Ovary (tissue), 9 donors: Measurements from ENCODE around the gene PRKD1. TPM values are rescaled to one million over a fixed set of nuclear protein-coding genes. Genes with fewer than 3 reads are reported as not detected.

ENCODE experiments used
- DNase-seq, 5 donors: peaks; one replicate each; pipeline ENCODE4 v3.0.0-alpha.2; 2019 to 2020
- H3K27ac ChIP-seq, 2 donors: fragments of 200-600 bp; one replicate each; pipeline versions ENCODE4 v1.5.1 to v1.8.0; 2019 to 2022
- H3K27me3 ChIP-seq: fragments of 200-600 bp; one replicate; pipeline ENCODE4 v1.8.0; 2022
- H3K36me3 ChIP-seq: fragments of 200-600 bp; sonication (generic); one replicate; pipeline ENCODE4 v1.5.1; 2019
- H3K4me1 ChIP-seq: one replicate; pipeline ENCODE4 v1.8.1; 2013; ENCODE audit warnings: mild to moderate bottlenecking, moderate library complexity; ENCODE audit not compliant: insufficient read depth
- H3K4me3 ChIP-seq: fragments of 200-600 bp; sonication (generic); one replicate; pipeline ENCODE4 v1.5.1; 2017
- H3K9me3 ChIP-seq, 2 donors: fragments of 200-600 bp in 1 of 2; sonication (generic) in 1 of 2; one replicate each; pipeline versions ENCODE4 v1.5.1 to v1.8.1; 2013 to 2019; ENCODE audit warnings: mild to moderate bottlenecking in 1 of 2, moderate library complexity in 1 of 2
- EP300 ChIP-seq: sonication (generic); formaldehyde crosslinking; IDR thresholded peaks from one replicate; pipeline ENCODE4 v1.6.1; 2017; ENCODE audit warnings: antibody characterized with exemption
- POLR2A ChIP-seq: fragments of 450-650 bp; IDR thresholded peaks from one replicate; pipeline ENCODE4 v1.6.1; 2017; ENCODE audit warnings: antibody characterized with exemption, mild to moderate bottlenecking, moderate library complexity
- WGBS, 3 donors: extraction: QIAGEN DNeasy Blood & Tissue Kit in 1 of 3; methylation state at CpG; one replicate each; pipeline versions ENCODE4 v1.1.5 to v1.1.7; 2013 to 2017; 5-methylcytosine and 5-hydroxymethylcytosine counted together
- intact Hi-C, 4 donors: fragments of 100-400 bp; cut with DNase I; formaldehyde crosslinking; loops; one replicate each; pipeline versions ENCODE4 v1.11.0 to v1.15.1; 2022 to 2023
- polyA plus RNA-seq, 2 donors: library from polyadenylated mRNA; stranded (reverse); fragments of 200-250 nt in 1 of 2; fragments of 350-450 nt in 1 of 2; fragmentation: Illumina TruSeq in 1 of 2; extraction: RNeasy Lipid Tissue Mini Kit (QIAGEN cat#74804) in 1 of 2; gene quantifications; one replicate each; pipeline ENCODE4 v1.2.3, GENCODE V29; 2013 to 2014
- total RNA-seq, 7 donors: library from RNA; depleted of rRNA in 2 of 7; stranded (reverse); fragments of >200 nt in 2 of 7; fragmentation: NEBNext Ultra II Directional in 3 of 7; extraction: Animal tissue kit (Norgen Biotek cat#: 25700) in 3 of 7; gene quantifications; one replicate each; pipeline versions ENCODE4 v1.1.0 to v1.2.4, GENCODE V29; 2016 to 2023
- TF ChIP-seq, protein P1 (sequence below), 3 donors: fragments of 450-650 bp in 2 of 3; fragments of 200-600 bp in 1 of 3; IDR thresholded peaks; one replicate each; pipeline versions ENCODE4 v1.5.1 to v1.8.0; 2016 to 2022; ENCODE audit warnings: antibody characterized with exemption in 3 of 3, mild to moderate bottlenecking in 1 of 3
- donor health status: DM: no; HTN: no; CAD: no; lungs with moderate emphysema.
- donor health status: DM: no; HTN: no; CAD: no.
- donor health status: Bipolar disorder and iron deficiency.
- donor health status: DM: yes; HTN: yes; CAD: no.
- donor health status: DM: no; HTN: no; CAD: no.
- donor health status: DM: yes; HTN: yes; CAD: no.

The PRKD1 gene
- total and polyA plus RNA-seq, 9 donors, result 7.7 to 39.9 (median 21.6) TPM

DNA sequence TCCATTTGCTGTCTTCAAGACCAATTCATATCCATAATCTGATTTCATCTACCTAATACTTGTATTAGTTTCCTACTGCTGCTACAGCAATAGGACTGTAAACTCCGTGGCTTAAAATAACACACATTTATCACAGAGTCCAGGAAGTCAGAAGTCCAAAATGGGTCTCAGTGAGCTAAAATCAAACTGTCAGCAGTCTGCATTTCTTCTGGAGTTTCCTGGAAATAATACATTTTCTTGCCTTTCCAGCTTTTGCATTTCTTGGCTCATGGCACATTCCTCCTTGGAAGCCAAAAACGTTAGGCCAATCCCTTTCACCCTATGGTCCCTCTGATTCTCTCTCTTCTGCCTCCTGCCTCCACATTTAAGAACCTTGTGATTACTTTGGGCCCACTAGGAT lies 239.8 kb downstream of the PRKD1 start:
- H3K4me1 ChIP-seq, result peaks cover 4% of the 10 kb centered on the region
- peak overlapping the region in 1 of 2 donors; percentile 53 for H3K27ac ChIP-seq
- WGBS, 3 donors, result 15 to 30% (median 29%) methylated on average over 2 of the region's 2 CpGs
- H3K27me3 ChIP-seq, result no peaks in the 10 kb centered on the region
- H3K9me3 ChIP-seq, result no peaks in the 10 kb centered on the region
- intact Hi-C loops, result no loop called here
- H3K4me3 ChIP-seq, result no peak overlapping the region
- no peaks in the 10 kb centered on the region for H3K36me3 ChIP-seq
- no peak for DNase-seq
- TF ChIP-seq, protein P1, sequence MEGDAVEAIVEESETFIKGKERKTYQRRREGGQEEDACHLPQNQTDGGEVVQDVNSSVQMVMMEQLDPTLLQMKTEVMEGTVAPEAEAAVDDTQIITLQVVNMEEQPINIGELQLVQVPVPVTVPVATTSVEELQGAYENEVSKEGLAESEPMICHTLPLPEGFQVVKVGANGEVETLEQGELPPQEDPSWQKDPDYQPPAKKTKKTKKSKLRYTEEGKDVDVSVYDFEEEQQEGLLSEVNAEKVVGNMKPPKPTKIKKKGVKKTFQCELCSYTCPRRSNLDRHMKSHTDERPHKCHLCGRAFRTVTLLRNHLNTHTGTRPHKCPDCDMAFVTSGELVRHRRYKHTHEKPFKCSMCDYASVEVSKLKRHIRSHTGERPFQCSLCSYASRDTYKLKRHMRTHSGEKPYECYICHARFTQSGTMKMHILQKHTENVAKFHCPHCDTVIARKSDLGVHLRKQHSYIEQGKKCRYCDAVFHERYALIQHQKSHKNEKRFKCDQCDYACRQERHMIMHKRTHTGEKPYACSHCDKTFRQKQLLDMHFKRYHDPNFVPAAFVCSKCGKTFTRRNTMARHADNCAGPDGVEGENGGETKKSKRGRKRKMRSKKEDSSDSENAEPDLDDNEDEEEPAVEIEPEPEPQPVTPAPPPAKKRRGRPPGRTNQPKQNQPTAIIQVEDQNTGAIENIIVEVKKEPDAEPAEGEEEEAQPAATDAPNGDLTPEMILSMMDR (IDR thresholded peaks at IDR 0.05), result no peak
- TF ChIP-seq EP300 (no peak), POLR2A (no peak)

DNA sequence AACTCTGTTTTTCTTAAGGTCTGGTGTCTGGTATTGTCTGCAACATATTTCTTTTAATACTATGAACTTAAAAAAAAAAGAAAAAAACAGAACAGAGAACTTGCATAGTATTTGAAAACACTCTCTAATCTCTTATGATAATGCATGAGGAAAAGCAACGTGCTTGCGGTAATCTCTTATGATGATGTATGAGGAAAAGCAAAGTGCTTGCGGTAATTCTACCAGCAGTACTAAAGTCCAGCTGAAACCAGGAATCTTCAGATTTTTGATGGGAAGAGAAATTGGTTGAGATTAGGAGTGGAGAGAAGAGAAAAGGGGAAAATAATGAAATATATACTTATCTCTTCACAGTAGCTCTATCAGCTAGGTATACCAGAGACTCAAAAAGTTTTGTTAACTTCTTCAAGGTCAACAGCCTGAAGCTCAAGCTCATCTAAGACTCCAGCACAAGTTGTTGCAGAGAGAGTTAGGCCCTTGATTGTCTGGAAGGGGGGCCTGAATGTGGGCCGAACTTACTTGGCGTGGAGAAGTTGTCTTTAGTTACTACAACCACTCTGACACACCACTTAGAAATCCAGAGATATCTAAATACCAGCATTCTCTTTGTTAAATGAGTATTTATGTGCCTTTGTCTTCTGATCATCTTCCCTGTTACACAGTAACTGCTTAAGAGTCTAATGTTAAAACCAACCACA lies 240.4 kb downstream of the PRKD1 start:
- Histone ChIP-seq H3K4me1 (peaks cover 4% of the 10 kb centered on the region), H3K9me3 (no peaks in the 10 kb centered on the region), H3K4me3 (no peak overlapping the region), H3K36me3 (no peaks in the 10 kb centered on the region), H3K27ac (peak overlapping the region in 1 of 2 donors; percentile 53), H3K27me3 (no peaks in the 10 kb centered on the region)
- peak in 1 of 5 donors; percentile 35 for DNase-seq
- intact Hi-C loops, result no loop called here
- WGBS, 3 donors, result 25 to 43% (median 30%) methylated on average over 5 of the region's 5 CpGs
- TF ChIP-seq POLR2A, result no peak

DNA sequence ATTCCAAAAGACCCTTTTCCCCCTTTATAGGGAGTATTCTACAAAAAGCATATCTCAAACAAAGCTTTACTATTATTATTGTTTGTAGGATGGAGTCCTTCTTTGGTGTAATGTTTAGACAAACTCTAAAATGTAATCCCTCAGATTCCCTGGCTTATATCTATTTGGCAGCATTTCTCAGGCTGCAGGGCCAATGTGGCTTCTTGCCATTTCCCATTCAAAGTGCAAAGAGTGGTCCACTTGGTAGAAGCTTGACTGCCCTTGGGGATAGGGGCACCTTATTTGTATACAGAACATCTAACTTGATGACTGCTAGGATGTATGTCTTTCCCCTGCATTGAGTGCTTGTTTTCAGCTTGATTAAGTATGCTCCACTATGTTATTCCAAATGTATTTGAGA lies 242.7 kb downstream of the PRKD1 start:
- Histone ChIP-seq H3K36me3 (no peaks in the 10 kb centered on the region), H3K27ac (no peak overlapping the region), H3K4me1 (peaks cover 4% of the 10 kb centered on the region), H3K4me3 (no peak overlapping the region), H3K9me3 (no peaks in the 10 kb centered on the region), H3K27me3 (no peaks in the 10 kb centered on the region)
- intact Hi-C loops, result no loop called here
- TF ChIP-seq, protein P1 (IDR thresholded peaks at IDR 0.05), result no peak
- TF ChIP-seq EP300 (no peak), POLR2A (no peak)
- peak in 2 of 5 donors; percentile 14 to 36 for DNase-seq

DNA sequence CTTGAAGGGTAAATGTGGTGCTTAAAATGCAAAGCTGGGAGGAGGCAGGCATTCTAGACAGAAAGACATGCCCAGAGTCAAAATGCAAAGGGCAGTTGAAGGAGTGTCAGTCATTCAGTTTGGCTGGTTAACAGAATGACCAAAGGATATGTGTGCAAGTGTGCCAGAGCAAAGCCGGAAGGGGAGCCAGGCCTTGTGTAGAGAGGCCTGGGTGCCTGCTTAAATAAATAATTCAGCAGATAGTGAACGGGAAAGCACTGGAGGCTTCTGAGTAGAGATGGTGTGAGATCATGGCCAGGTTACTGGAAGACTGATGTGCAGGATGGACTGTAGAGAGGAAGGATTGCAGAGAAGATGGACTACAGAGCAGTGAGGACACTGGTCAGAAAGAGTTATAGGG lies 244.9 kb downstream of the PRKD1 start:
- Histone ChIP-seq H3K9me3 (no peaks in the 10 kb centered on the region), H3K4me3 (no peak overlapping the region), H3K4me1 (peaks cover 4% of the 10 kb centered on the region), H3K27me3 (no peaks in the 10 kb centered on the region), H3K36me3 (no peaks in the 10 kb centered on the region), H3K27ac (no peak overlapping the region)
- intact Hi-C loops, result no loop called here
- 89 to 94% (median 90%) methylated on average over 2 of the region's 2 CpGs for WGBS, 3 donors
- no peak for DNase-seq
- TF ChIP-seq, protein P1 (IDR thresholded peaks at IDR 0.05), result no peak
- TF ChIP-seq POLR2A (no peak), EP300 (no peak)

DNA sequence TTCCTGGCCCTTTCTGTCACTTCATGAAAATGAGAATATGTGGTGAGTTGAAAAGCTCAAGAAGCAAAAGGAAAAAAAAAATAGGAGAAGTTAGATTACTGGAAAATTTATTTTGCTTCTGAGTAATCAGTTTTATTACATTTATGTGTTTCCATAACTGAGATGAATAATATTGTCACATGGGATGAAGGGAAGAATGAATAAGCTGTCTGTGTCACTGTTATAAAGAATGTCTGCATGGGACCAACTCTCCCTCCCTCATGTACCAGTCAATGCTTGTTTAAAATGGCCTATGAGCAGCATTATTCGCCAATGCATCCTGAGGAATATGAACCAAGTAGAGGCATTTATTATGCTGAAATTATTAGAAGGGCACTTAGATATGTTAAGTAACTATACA lies 246.3 kb downstream of the PRKD1 start:
- no peak for DNase-seq
- intact Hi-C loops, result no loop called here
- TF ChIP-seq EP300, result no peak
- TF ChIP-seq, protein P1 (IDR thresholded peaks at IDR 0.05), result no peak
- no peaks in the 10 kb centered on the region for H3K9me3 ChIP-seq
- no peak overlapping the region for H3K4me3 ChIP-seq
- H3K27me3 ChIP-seq, result no peaks in the 10 kb centered on the region
- WGBS, 3 donors, result 88 to 95% (median 94%) methylated on average over 1 of the region's 1 CpG
- no peak overlapping the region for H3K27ac ChIP-seq
- no peaks in the 10 kb centered on the region for H3K36me3 ChIP-seq
- H3K4me1 ChIP-seq, result peaks cover 4% of the 10 kb centered on the region
